ENCODE data around the gene YEATS2. TPM values are rescaled to one million over a fixed set of nuclear protein-coding genes. Genes with fewer than 3 reads are reported as not detected.

YEATS2 gene
- total and polyA plus RNA-seq, 2 donors (not counting 3 experiments of a cell fraction or from before 2014, with no cell fraction given): 30.2 to 59.9 TPM

DNA sequence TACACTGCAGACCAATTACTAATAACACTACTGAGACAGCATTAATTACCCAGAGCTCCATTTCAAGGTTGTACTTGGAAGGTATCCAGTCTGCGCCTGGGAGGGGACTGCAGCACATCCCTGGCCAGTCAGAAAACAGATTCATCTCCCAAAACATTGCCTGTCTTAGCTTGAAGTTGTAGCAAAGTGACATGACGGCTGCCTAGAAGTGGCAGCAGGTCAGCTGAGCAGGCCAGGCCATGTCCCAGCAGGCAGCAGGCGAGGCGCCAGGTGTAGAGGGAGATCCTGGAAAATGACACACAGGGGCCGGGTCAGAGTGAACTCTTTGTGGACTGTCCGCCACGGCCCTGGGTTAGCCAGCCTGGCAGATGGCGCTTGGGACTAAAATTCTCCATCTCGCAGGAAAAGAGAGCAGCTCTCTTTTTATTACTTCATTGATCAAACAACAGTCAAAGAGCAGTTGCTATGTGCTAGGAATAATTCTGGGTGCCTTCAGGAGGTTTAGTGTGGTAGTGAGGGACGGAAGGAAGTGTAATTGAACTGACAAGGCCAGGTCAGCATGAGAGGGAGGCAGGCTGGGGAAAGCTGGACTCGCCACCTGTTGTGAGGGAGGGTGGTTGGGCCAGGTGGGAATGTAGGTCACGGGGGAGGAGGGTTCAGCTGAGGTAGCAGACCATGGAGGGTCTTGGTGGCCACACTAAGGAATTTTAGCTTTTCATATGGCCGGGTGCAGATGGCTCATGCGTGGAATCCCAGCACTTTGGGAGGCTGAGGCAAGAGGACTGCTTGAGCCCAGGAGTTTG is 129.1 kb downstream of the YEATS2 start:
- Histone ChIP-seq H3K9me1 (replicated peaks; ENCODE audit: control insufficient read depth, extremely low read depth, insufficient read depth, low read length) (no peaks in the 10 kb centered on the region), H2AFZ (ENCODE audit: low read depth, low read length) (no peak overlapping the region), H3K36me3 (ENCODE audit: control insufficient read depth in 2 of 2, extremely low read depth in 1 of 2, insufficient read depth in 2 of 2, low read length in 2 of 2) (peaks cover 2 to 6% of the 10 kb centered on the region in 2 experiments), H3K9ac (replicated peaks; ENCODE audit: extremely low read depth, insufficient read depth, low read length) (no peak overlapping the region), H3K4me3 (replicated peaks in 1 of 3; ENCODE audit: insufficient read depth in 1 of 3, low read depth in 1 of 3, low read length in 3 of 3) (no peak overlapping the region), H3K79me2 (ENCODE audit: control insufficient read depth, insufficient read depth, low read length) (no peaks in the 10 kb centered on the region), H3K9me3 (replicated peaks; ENCODE audit: control insufficient read depth, insufficient read depth, low read length) (no peaks in the 10 kb centered on the region), H3K27me3 (ENCODE audit: control insufficient read depth in 2 of 2, insufficient read depth in 2 of 2, low read length in 2 of 2) (no peaks in the 10 kb centered on the region), H3K4me1 (ENCODE audit: control insufficient read depth, extremely low read depth, insufficient read depth, low read length) (peaks cover 8% of the 10 kb centered on the region), H3K27ac (ENCODE audit: insufficient read depth, low read depth, low read length) (no peak overlapping the region), H3K4me2 (ENCODE audit: insufficient read depth, low read length) (no peak overlapping the region), H4K20me1 (replicated peaks; ENCODE audit: control insufficient read depth, extremely low read depth, insufficient read depth, low read length) (no peaks in the 10 kb centered on the region)
- CTCF ChIA-PET: interaction anchor here (0.9 to 2.9 kb wide), 3 partner anchors 11 to 58 kb away, joined by 3 to 16 read pairs (median 4); partner anchors contain the start of gene PARL
- FAIRE-seq (no peak), DNase-seq (ENCODE audit: low read depth, low spot score) (no peak)
- POLR2A ChIA-PET: no interaction called here
- intact Hi-C loops (cut with micrococcal nuclease): no loop called here
- no TSS peak for BruUV-seq (replicated peaks)
- dilution Hi-C loops (cut with MboI; ENCODE audit: extremely low pct_ligation_motif_present, low sequenced_read_pairs): no loop called here
- TF ChIP-seq FOS (IDR thresholded peaks at IDR 0.05; ENCODE audit: borderline replicate concordance, insufficient read depth, low read length) (no peak), POLR2AphosphoS5 (IDR thresholded peaks at IDR 0.05; ENCODE audit: insufficient read depth, low read depth, low read length) (no peak), POLR2A (IDR thresholded peaks at IDR 0.05; ENCODE audit: low read depth, low read length) (no peak), EZH2 (IDR thresholded peaks at IDR 0.05; ENCODE audit: borderline replicate concordance, low read depth, low read length, severe bottlenecking) (no peak), GATA2 (IDR thresholded peaks at IDR 0.05; ENCODE audit: insufficient read depth, insufficient read length, low read depth, low read length) (no peak), JUN (IDR thresholded peaks at IDR 0.05; ENCODE audit: borderline replicate concordance, insufficient read depth, insufficient read length, low read depth) (no peak), MYC (IDR thresholded peaks at IDR 0.05; ENCODE audit: low read depth, low read length) (no peak)
- TF ChIP-seq, protein P1, sequence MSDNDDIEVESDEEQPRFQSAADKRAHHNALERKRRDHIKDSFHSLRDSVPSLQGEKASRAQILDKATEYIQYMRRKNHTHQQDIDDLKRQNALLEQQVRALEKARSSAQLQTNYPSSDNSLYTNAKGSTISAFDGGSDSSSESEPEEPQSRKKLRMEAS (IDR thresholded peaks at IDR 0.05; ENCODE audit: insufficient read depth, insufficient read length): no peak
- TF ChIP-seq, protein P2, sequence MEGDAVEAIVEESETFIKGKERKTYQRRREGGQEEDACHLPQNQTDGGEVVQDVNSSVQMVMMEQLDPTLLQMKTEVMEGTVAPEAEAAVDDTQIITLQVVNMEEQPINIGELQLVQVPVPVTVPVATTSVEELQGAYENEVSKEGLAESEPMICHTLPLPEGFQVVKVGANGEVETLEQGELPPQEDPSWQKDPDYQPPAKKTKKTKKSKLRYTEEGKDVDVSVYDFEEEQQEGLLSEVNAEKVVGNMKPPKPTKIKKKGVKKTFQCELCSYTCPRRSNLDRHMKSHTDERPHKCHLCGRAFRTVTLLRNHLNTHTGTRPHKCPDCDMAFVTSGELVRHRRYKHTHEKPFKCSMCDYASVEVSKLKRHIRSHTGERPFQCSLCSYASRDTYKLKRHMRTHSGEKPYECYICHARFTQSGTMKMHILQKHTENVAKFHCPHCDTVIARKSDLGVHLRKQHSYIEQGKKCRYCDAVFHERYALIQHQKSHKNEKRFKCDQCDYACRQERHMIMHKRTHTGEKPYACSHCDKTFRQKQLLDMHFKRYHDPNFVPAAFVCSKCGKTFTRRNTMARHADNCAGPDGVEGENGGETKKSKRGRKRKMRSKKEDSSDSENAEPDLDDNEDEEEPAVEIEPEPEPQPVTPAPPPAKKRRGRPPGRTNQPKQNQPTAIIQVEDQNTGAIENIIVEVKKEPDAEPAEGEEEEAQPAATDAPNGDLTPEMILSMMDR (IDR thresholded peaks at IDR 0.05; ENCODE audit: extremely low read depth in 1 of 2, insufficient read depth in 1 of 2, low read depth in 1 of 2, low read length in 2 of 2): no peak
